Vagina (tissue), 2 donors: Measurements from ENCODE around the gene SLC26A9. TPM values are rescaled to one million over a fixed set of nuclear protein-coding genes. Genes with fewer than 3 reads are reported as not detected.
A peak's percentile ranks its signal among the peaks of the same experiment; 100 is the strongest.

Experiments
- DNase-seq, 2 donors: peaks; one replicate each; pipeline ENCODE4 v3.0.0-alpha.2; 2017; ENCODE audit errors: extremely low spot score in 2 of 2
- H3K27ac ChIP-seq: fragments of 200-600 bp; sonication (generic); one replicate; pipeline ENCODE4 v1.5.1; 2019
- H3K27me3 ChIP-seq: fragments of 200-600 bp; sonication (generic); one replicate; pipeline ENCODE4 v1.5.1; 2019
- H3K36me3 ChIP-seq, 2 donors: fragments of 200-600 bp; sonication (generic); one replicate each; pipeline ENCODE4 v1.5.1; 2017 to 2019
- H3K4me1 ChIP-seq: fragments of 200-600 bp; sonication (generic); one replicate; pipeline ENCODE4 v1.5.1; 2019
- H3K4me3 ChIP-seq, 2 donors: fragments of 200-600 bp; sonication (generic); 1 replicate in 1 of 2; 2 replicates in 1 of 2; pipeline ENCODE4 v1.5.1; 2016 to 2019
- H3K9me3 ChIP-seq: fragments of 200-600 bp; sonication (generic); one replicate; pipeline ENCODE4 v1.5.1; 2019
- POLR2A ChIP-seq, 2 donors: fragments of 450-650 bp; IDR thresholded peaks; one replicate each; pipeline ENCODE4 v1.6.1; 2017; ENCODE audit warnings: antibody characterized with exemption in 2 of 2, mild to moderate bottlenecking in 2 of 2, moderate library complexity in 2 of 2
- POLR2AphosphoS5 ChIP-seq, 2 donors: sonication (generic); formaldehyde crosslinking; IDR thresholded peaks; one replicate each; pipeline ENCODE4 v1.9.0; 2017; ENCODE audit warnings: antibody characterized with exemption in 2 of 2, mild to moderate bottlenecking in 2 of 2, low read depth in 1 of 2; ENCODE audit not compliant: insufficient read depth in 1 of 2
- intact Hi-C: fragments of 100-400 bp; cut with DNase I; formaldehyde crosslinking; loops from one replicate; pipeline ENCODE4 v1.15.1; 2023
- total RNA-seq: library from RNA; depleted of rRNA; stranded (reverse); fragments of >200 nt; gene quantifications from one replicate; pipeline ENCODE4 v1.2.3, GENCODE V29; 2016
- TF ChIP-seq, protein P1 (sequence below), 3 experiments: fragments of 450-650 bp in 2 of 3; fragments of 200-600 bp in 1 of 3; sonication (generic) in 1 of 3; IDR thresholded peaks; one replicate each; pipeline ENCODE4 v1.5.1; 2017 to 2019; ENCODE audit warnings: antibody characterized with exemption in 3 of 3, mild to moderate bottlenecking in 2 of 3, moderate library complexity in 2 of 3

Gene SLC26A9
- total RNA-seq, 1 donor from 2014 or later, result 0.74 TPM

GRCh38 chr1:205922314-205922713 lies 20.9 kb downstream of the SLC26A9 start:
- Histone ChIP-seq H3K4me3 (no peak overlapping the region), H3K27ac (no peak overlapping the region), H3K27me3 (no peaks in the 10 kb centered on the region), H3K36me3 (no peaks in the 10 kb centered on the region), H3K9me3 (no peaks in the 10 kb centered on the region), H3K4me1 (no peaks in the 10 kb centered on the region)
- TF ChIP-seq, protein P1, sequence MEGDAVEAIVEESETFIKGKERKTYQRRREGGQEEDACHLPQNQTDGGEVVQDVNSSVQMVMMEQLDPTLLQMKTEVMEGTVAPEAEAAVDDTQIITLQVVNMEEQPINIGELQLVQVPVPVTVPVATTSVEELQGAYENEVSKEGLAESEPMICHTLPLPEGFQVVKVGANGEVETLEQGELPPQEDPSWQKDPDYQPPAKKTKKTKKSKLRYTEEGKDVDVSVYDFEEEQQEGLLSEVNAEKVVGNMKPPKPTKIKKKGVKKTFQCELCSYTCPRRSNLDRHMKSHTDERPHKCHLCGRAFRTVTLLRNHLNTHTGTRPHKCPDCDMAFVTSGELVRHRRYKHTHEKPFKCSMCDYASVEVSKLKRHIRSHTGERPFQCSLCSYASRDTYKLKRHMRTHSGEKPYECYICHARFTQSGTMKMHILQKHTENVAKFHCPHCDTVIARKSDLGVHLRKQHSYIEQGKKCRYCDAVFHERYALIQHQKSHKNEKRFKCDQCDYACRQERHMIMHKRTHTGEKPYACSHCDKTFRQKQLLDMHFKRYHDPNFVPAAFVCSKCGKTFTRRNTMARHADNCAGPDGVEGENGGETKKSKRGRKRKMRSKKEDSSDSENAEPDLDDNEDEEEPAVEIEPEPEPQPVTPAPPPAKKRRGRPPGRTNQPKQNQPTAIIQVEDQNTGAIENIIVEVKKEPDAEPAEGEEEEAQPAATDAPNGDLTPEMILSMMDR (IDR thresholded peaks at IDR 0.05), result no peak
- TF ChIP-seq POLR2AphosphoS5 (IDR thresholded peaks at IDR 0.05; ENCODE audit: insufficient read depth in 1 of 2, low read depth in 1 of 2), result no peak
- no peak for TF ChIP-seq POLR2A (IDR thresholded peaks at IDR 0.05)
- DNase-seq, result no peak
- intact Hi-C loops, result no loop called here

DNA sequence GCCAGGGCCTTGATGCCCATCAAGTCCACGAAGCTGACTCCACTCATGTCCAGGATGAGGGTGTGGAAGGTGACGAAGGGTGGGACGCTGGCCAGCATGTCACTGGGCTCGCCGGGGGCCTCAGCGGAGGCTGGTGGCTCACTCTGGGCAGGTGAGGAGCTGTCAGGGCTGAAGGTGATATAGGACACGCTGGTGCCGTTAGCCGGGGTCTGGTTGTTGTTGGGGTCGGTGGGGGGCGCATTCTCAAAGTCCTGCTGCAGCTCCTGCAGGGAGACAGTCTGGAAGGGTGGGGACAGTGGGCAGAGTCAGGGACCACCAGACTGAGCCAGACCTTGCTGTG lies 21.7 kb downstream of the SLC26A9 start:
- no peak overlapping the region for H3K4me3 ChIP-seq
- DNase-seq, result no peak
- no peaks in the 10 kb centered on the region for H3K9me3 ChIP-seq
- no peaks in the 10 kb centered on the region for H3K36me3 ChIP-seq
- intact Hi-C loops, result no loop called here
- H3K27me3 ChIP-seq, result no peaks in the 10 kb centered on the region
- H3K4me1 ChIP-seq, result no peaks in the 10 kb centered on the region
- no peak for TF ChIP-seq POLR2AphosphoS5 (IDR thresholded peaks at IDR 0.05; ENCODE audit: insufficient read depth in 1 of 2, low read depth in 1 of 2)
- no peak for TF ChIP-seq POLR2A (IDR thresholded peaks at IDR 0.05)
- TF ChIP-seq, protein P1 (IDR thresholded peaks at IDR 0.05), result no peak
- no peak overlapping the region for H3K27ac ChIP-seq

GRCh38 chr1:205920861-205921569 lies 22.2 kb downstream of the SLC26A9 start:
- no peak for DNase-seq
- Histone ChIP-seq H3K27ac (no peak overlapping the region), H3K4me1 (no peaks in the 10 kb centered on the region), H3K4me3 (no peak overlapping the region), H3K36me3 (no peaks in the 10 kb centered on the region), H3K9me3 (no peaks in the 10 kb centered on the region), H3K27me3 (no peaks in the 10 kb centered on the region)
- TF ChIP-seq POLR2AphosphoS5 (IDR thresholded peaks at IDR 0.05; ENCODE audit: insufficient read depth in 1 of 2, low read depth in 1 of 2), result no peak
- TF ChIP-seq, protein P1 (IDR thresholded peaks at IDR 0.05), result no peak
- no peak for TF ChIP-seq POLR2A (IDR thresholded peaks at IDR 0.05)
- intact Hi-C loops, result no loop called here

GRCh38 chr1:205920159-205920558 lies 23.1 kb downstream of the SLC26A9 start:
- DNase-seq, result no peak
- Histone ChIP-seq H3K4me3 (no peak overlapping the region), H3K36me3 (no peaks in the 10 kb centered on the region), H3K9me3 (no peaks in the 10 kb centered on the region), H3K4me1 (no peaks in the 10 kb centered on the region), H3K27ac (no peak overlapping the region), H3K27me3 (no peaks in the 10 kb centered on the region)
- intact Hi-C loops, result no loop called here
- TF ChIP-seq, protein P1 (IDR thresholded peaks at IDR 0.05), result no peak
- TF ChIP-seq POLR2A (IDR thresholded peaks at IDR 0.05) (no peak), POLR2AphosphoS5 (IDR thresholded peaks at IDR 0.05; ENCODE audit: insufficient read depth in 1 of 2, low read depth in 1 of 2) (no peak)

DNA sequence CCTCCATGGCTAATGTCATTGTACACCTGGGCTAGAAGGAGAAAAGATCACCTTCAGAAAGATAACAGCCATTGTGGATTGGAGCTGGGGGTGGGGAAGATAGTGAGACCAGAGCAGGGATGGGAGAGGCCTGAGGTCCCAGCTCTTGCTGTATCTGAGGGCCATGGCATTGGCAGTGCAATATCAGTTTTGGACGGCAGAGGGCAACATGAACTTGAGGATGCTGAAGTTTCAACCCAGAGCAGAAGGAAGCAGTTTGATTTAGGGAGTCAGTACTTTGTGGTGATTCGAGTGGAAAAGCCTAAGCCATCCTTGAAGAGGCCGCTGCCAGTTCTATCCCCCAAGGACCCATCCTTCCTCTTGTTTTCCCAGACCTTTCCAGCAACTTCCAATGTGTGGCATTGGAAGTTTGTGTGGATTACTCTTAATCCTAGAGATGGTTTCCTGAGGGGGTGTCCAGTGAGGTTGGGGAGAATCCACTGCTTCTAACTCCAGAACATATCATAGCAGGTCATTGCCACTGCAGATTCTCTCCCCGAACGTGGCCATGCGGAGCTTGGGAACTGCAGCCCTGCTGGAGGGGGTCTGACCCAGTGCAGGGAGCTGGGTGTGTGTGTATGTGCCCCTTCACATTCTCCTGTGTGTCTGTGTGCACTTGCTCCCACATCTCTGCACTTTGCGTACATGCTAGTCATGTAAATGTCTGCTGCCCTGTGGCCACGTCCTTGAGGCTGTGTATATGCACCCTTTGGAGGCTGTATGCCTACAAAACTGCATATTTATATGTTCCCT lies 24.1 kb downstream of the SLC26A9 start:
- Histone ChIP-seq H3K9me3 (no peaks in the 10 kb centered on the region), H3K4me3 (no peak overlapping the region), H3K27me3 (no peaks in the 10 kb centered on the region), H3K27ac (no peak overlapping the region), H3K36me3 (no peaks in the 10 kb centered on the region), H3K4me1 (no peaks in the 10 kb centered on the region)
- no peak for TF ChIP-seq POLR2A (IDR thresholded peaks at IDR 0.05)
- TF ChIP-seq, protein P1 (IDR thresholded peaks at IDR 0.05), result peak; percentile 71 to 92 (median 76)
- DNase-seq, result no peak
- intact Hi-C loops, result loop anchor here (1.0 to 10.0 kb wide), 2 partner anchors 56 to 176 kb away; no protein-coding TSS in a partner anchor
